ENCODE data around the gene DDX24. TPM values are rescaled to one million over a fixed set of nuclear protein-coding genes. Genes with fewer than 3 reads are reported as not detected.

DDX24 gene
- total and polyA plus RNA-seq, 9 of the 15 experiments (the other 6 are each of a cell fraction or from before 2014, with no cell fraction given) = 82.4 to 175 (median 122) TPM

GRCh38 chr14:94089479-94089878, 8.5 kb upstream of the DDX24 start (continued):
- TF ChIP-seq ID3 (CRISPR knock-in tag; IDR thresholded peaks at IDR 0.05) (no peak), ID3 (tag; IDR thresholded peaks at IDR 0.05) (0 out of 2 replicates have a peak, but pooled peaks have one; percentile 30), MTF1 (CRISPR knock-in tag; IDR thresholded peaks at IDR 0.05; ENCODE audit: borderline replicate concordance) (no peak), ZC3H11A (IDR thresholded peaks at IDR 0.05; ENCODE audit: low read depth, low read length) (no peak), YY1 (IDR thresholded peaks at IDR 0.05; ENCODE audit: borderline replicate concordance in 1 of 3, control insufficient read depth in 1 of 3, extremely low read depth in 1 of 3, insufficient read depth in 3 of 3, insufficient read length in 1 of 3, insufficient replicate concordance in 2 of 3, low read depth in 1 of 3, low read length in 2 of 3) (no peak), IFI16 (CRISPR knock-in tag; IDR thresholded peaks at IDR 0.05) (no peak), HCFC1 (IDR thresholded peaks at IDR 0.05; ENCODE audit: low read depth, low read length) (no peak), TCF7 (IDR thresholded peaks at IDR 0.05; ENCODE audit: borderline replicate concordance) (no peak), CEBPB (tag; IDR thresholded peaks at IDR 0.05) (no peak), MYBL2 (IDR thresholded peaks at IDR 0.05; ENCODE audit: low read depth) (no peak), MYBL2 (CRISPR knock-in tag; IDR thresholded peaks at IDR 0.05; ENCODE audit: borderline replicate concordance) (no peak), HDAC1 (IDR thresholded peaks at IDR 0.05) (no peak), IRF2 (CRISPR knock-in tag; IDR thresholded peaks at IDR 0.05) (no peak), ZNF77 (CRISPR knock-in tag; IDR thresholded peaks at IDR 0.05) (no peak), HNRNPUL1 (IDR thresholded peaks at IDR 0.05; ENCODE audit: low read length) (no peak), KDM1A (IDR thresholded peaks at IDR 0.05) (no peak), CREB3 (tag; conservative IDR thresholded peaks at IDR 0.05; ENCODE audit: low read depth) (peak; percentile 61; the same call in 1 of the 2 replicates), ZNF175 (CRISPR knock-in tag; IDR thresholded peaks at IDR 0.05; ENCODE audit: low read depth) (0 out of 2 replicates have a peak, but pooled peaks have one; percentile 38), ZNF668 (CRISPR knock-in tag; IDR thresholded peaks at IDR 0.05) (0 out of 2 replicates have a peak, but pooled peaks have one; percentile 53), HINFP (tag; conservative IDR thresholded peaks at IDR 0.05; ENCODE audit: low read depth) (0 out of 2 replicates have a peak, but pooled peaks have one; percentile 27), RAD21 (CRISPR knock-in tag; conservative IDR thresholded peaks at IDR 0.05 in 1 of 2, IDR thresholded peaks at IDR 0.05 in 1 of 2) (no peak), FIP1L1 (IDR thresholded peaks at IDR 0.05; ENCODE audit: low read depth, low read length, poor library complexity, severe bottlenecking) (no peak), NCOA2 (IDR thresholded peaks at IDR 0.05; ENCODE audit: partially characterized antibody in 2 of 2) (no peak), ZNF212 (CRISPR knock-in tag; IDR thresholded peaks at IDR 0.05) (no peak)
